Activated B cell treated with CpG ODN at 0.5 μM for 24 hours (primary cell): ENCODE data around the gene PCSK2. TPM values are rescaled to one million over a fixed set of nuclear protein-coding genes. Genes with fewer than 3 reads are reported as not detected.

ENCODE experiments used
- ATAC-seq: fragments of 200-7000 bp; cut with Tn5 transposase; one replicate; pipeline ENCODE4 v1.10.0; 2021; ENCODE audit warnings: low read depth, mild to moderate bottlenecking, moderate library complexity
- CTCF ChIA-PET: fragments of 350-600 bp; sonication (Branson Sonifier 250); formaldehyde crosslinking; loops from one replicate; lab custom pipeline; 2021; ENCODE audit warnings: antibody characterized with exemption; lab: Charles Lee
- POLR2A ChIA-PET: fragments of 350-600 bp; sonication (Branson Sonifier 250); formaldehyde crosslinking; loops from one replicate; lab custom pipeline; 2021; ENCODE audit warnings: antibody characterized with exemption; lab: Charles Lee
- DNase-seq: peaks from one replicate; pipeline ENCODE4 v3.0.0; 2022
- H3K27ac Mint-ChIP-seq: one replicate; pipeline ENCODE4 v1.8.0; 2020; ENCODE audit warnings: mixed read lengths
- H3K27me3 Mint-ChIP-seq: one replicate; pipeline ENCODE4 v1.8.0; 2021; ENCODE audit warnings: mixed read lengths
- H3K36me3 Mint-ChIP-seq: one replicate; pipeline ENCODE4 v1.8.0; 2021; ENCODE audit warnings: low read depth, mixed read lengths
- H3K4me1 Mint-ChIP-seq: one replicate; pipeline ENCODE4 v1.8.0; 2021; ENCODE audit warnings: mixed read lengths
- H3K4me3 Mint-ChIP-seq: one replicate; pipeline ENCODE4 v1.8.0; 2020; ENCODE audit warnings: mild to moderate bottlenecking, mixed read lengths
- H3K9me3 Mint-ChIP-seq: one replicate; pipeline ENCODE4 v1.8.0; 2020; ENCODE audit warnings: mixed read lengths
- intact Hi-C: fragments of 100-400 bp; cut with micrococcal nuclease; formaldehyde crosslinking; loops from one replicate; pipeline ENCODE4 v1.15.1; 2024
- total RNA-seq: library from RNA; stranded (reverse); gene quantifications from 2 replicates; pipeline ENCODE4 v1.2.3, GENCODE V29; 2022
- TF ChIP-seq, protein P1 (sequence below): fragments of 200-600 bp; IDR thresholded peaks from one replicate; pipeline ENCODE4 v1.8.0; 2022; ENCODE audit warnings: antibody characterized with exemption, mild to moderate bottlenecking

Gene PCSK2
- total RNA-seq, 1 donor from 2014 or later = not detected

DNA sequence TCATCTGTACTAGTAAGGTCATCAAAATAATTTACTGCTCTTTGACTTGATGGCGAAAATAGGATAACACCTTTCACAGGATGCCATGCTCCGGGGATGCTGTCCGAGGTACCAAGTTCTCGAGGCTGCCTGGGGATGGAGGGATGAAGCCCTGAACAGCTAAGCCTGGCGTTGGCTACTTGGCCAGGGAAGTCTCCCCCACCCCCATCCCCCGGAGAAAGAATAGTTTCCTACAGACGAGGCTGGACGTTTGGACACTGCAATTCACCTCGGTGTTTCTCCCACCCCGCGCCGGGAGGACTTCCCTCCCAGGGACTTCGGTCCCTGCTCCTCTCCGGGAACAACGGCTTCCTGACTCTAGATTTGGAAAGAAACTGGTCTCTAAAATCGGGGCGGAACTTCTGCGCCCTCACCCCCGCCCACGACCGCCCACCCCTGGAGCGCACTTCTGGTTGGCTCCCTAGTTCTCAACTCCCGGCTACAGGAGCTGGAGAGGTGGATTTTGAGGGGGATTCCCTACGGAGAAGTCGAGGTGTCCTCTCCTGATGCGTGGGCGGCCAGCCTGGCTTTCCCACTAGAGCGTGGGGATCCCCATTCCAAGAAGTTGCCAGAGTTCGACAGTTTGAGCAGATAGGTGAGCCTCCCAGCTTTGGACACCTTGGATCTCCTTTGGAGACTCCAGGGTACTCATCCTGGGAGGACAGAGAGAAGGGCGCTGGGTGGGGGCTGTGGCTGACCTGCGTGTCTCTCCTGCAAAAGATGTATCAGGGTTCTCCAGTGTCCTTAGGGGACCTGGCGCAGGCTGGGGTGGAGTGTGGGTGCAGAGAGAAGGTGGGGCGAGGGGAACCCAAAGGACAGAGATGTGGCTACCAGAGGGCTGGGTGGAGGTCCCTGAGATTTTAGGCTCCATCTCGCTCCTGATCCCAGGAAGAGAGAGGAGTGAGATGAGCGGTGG is 1.1 kb downstream of the PCSK2 start:
- Mint-ChIP-seq H3K9me3 (no peaks in the 10 kb centered on the region), H3K36me3 (no peaks in the 10 kb centered on the region), H3K4me1 (peaks cover 6% of the 10 kb centered on the region), H3K27me3 (peaks cover 55% of the 10 kb centered on the region), H3K27ac (no peak overlapping the region), H3K4me3 (no peak overlapping the region)
- ATAC-seq (no peak), DNase-seq (no peak)
- ChIA-PET POLR2A (no interaction called here), CTCF (no interaction called here)
- intact Hi-C loops = no loop called here
- TF ChIP-seq, protein P1, sequence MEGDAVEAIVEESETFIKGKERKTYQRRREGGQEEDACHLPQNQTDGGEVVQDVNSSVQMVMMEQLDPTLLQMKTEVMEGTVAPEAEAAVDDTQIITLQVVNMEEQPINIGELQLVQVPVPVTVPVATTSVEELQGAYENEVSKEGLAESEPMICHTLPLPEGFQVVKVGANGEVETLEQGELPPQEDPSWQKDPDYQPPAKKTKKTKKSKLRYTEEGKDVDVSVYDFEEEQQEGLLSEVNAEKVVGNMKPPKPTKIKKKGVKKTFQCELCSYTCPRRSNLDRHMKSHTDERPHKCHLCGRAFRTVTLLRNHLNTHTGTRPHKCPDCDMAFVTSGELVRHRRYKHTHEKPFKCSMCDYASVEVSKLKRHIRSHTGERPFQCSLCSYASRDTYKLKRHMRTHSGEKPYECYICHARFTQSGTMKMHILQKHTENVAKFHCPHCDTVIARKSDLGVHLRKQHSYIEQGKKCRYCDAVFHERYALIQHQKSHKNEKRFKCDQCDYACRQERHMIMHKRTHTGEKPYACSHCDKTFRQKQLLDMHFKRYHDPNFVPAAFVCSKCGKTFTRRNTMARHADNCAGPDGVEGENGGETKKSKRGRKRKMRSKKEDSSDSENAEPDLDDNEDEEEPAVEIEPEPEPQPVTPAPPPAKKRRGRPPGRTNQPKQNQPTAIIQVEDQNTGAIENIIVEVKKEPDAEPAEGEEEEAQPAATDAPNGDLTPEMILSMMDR = no peak

DNA sequence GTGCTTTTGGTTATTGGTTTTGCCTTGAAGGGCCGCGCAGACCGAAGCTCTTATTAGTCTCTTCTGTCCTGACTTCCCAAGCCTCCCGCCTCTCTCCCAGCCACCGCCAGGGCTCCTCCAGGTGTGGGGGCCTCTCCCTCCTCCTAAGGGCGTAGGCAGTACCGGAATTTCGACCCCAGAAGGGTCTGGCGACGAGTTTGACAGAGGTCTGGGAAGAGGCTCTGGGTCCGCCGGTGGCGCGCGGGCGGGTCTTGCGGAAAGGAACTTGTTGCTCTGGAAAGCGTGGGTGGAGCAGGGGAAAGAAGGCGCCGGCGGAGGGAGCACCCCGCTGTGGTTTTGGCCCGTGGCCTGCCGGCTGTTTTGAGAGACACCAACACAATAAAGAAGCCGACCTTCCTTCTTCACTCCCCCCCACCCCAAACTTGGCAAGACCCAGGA is 1.8 kb downstream of the PCSK2 start:
- DNase-seq (no peak), ATAC-seq (no peak)
- Mint-ChIP-seq H3K27ac (no peak overlapping the region), H3K36me3 (no peaks in the 10 kb centered on the region), H3K9me3 (no peaks in the 10 kb centered on the region), H3K4me3 (no peak overlapping the region), H3K4me1 (peaks cover 6% of the 10 kb centered on the region), H3K27me3 (peaks cover 54% of the 10 kb centered on the region)
- intact Hi-C loops = no loop called here
- ChIA-PET CTCF (no interaction called here), POLR2A (no interaction called here)
- TF ChIP-seq, protein P1 = no peak

DNA sequence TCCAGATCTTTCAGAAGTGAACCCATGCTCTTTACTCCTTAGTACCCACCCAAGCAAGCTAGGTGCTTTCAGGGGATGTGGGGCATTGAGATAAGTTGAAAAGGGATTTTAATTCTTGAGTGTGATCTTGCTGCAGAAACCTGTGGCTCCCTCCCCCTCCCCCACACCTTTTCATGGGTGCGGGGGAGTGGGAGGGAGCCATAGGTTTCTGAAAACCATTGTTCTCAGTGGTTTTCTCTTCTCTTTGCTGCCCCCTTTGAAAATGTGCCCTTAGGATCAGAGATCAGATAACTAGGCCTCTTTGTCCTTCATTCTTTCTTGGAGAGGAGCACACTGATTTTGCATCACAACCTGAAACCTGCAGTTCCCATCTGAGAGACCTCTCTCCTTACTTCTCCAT is 2.4 kb downstream of the PCSK2 start:
- Mint-ChIP-seq H3K27ac (no peak overlapping the region), H3K9me3 (no peaks in the 10 kb centered on the region), H3K4me3 (no peak overlapping the region), H3K36me3 (no peaks in the 10 kb centered on the region), H3K27me3 (peaks cover 49% of the 10 kb centered on the region), H3K4me1 (peaks cover 6% of the 10 kb centered on the region)
- ChIA-PET CTCF (no interaction called here), POLR2A (no interaction called here)
- ATAC-seq (no peak), DNase-seq (no peak)
- intact Hi-C loops = no loop called here
- TF ChIP-seq, protein P1 = no peak

DNA sequence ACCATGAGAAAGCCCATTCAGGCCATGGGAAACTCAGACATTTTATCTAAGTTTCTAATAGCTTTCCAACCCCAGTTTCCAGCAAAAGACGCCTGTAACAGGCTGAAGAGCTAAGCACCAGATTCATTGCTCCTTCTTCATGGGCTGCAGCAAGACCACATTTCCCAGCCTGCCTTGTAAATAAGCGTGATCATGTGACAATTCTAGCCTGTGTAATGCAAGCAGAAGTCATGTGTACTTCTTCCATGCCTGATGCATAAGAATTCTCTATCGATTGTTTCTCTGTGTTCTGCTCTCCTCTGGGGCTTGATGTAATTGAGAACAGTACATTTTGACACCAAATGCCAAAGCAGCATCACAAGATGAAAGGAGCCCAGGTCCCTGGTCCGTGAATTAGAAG is 6.8 kb downstream of the PCSK2 start:
- Mint-ChIP-seq H3K36me3 (no peaks in the 10 kb centered on the region), H3K27ac (no peak overlapping the region), H3K4me3 (no peak overlapping the region), H3K4me1 (no peaks in the 10 kb centered on the region), H3K9me3 (no peaks in the 10 kb centered on the region), H3K27me3 (peaks cover 11% of the 10 kb centered on the region)
- TF ChIP-seq, protein P1 = no peak
- ATAC-seq (no peak), DNase-seq (no peak)
- CTCF ChIA-PET = no interaction called here
- intact Hi-C loops = no loop called here
- POLR2A ChIA-PET = no interaction called here

DNA sequence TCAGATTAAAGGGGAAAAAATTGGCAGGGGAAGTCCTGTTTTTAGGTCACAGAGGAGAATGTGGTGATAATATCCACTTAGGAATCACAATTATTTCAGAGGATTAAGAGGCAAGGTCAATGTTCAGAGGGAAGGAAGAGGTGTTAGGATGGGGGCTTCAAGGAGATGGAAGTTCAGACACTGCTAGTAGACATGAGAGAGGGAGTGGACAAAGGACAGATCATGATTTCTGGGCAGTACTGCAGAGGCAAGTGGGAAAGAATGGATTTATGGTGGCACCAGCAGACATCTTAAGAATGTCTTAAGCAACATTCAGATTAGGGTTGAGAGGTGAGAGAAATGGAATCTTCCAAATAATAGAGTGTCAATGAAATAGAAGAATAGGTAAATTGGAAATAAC is 9.9 kb downstream of the PCSK2 start:
- Mint-ChIP-seq H3K27ac (no peak overlapping the region), H3K9me3 (peaks cover 3% of the 10 kb centered on the region), H3K4me1 (no peaks in the 10 kb centered on the region), H3K36me3 (no peaks in the 10 kb centered on the region), H3K27me3 (no peaks in the 10 kb centered on the region), H3K4me3 (no peak overlapping the region)
- TF ChIP-seq, protein P1 = no peak
- no peak for ATAC-seq
- ChIA-PET CTCF (no interaction called here), POLR2A (no interaction called here)
- intact Hi-C loops = no loop called here
- no peak for DNase-seq
